ENCODE results near the gene HOXB4.

The HOXB4 gene

GRCh38 chr17:48571826-48572417 is 6.2 kb downstream of the HOXB4 start:
- Histone ChIP-seq H3K9ac (no peak overlapping the region), H3K27ac (no peak overlapping the region), H3K4me3 (IDR thresholded peaks at IDR 0.05; ENCODE audit: insufficient read depth, low read depth, low read length) (no peak overlapping the region), H3K36me3 (ENCODE audit: insufficient read depth) (no peaks in the 10 kb centered on the region), H2AFZ (ENCODE audit: low read depth) (no peak overlapping the region), H3K4me2 (no peak overlapping the region), H3K79me2 (ENCODE audit: insufficient read depth, low read depth) (no peaks in the 10 kb centered on the region), H4K20me1 (ENCODE audit: insufficient read depth) (no peaks in the 10 kb centered on the region), H3K27me3 (ENCODE audit: insufficient read depth, low read depth) (no peaks in the 10 kb centered on the region), H3K4me1 (ENCODE audit: low read depth, poor library complexity, severe bottlenecking) (peaks cover 6% of the 10 kb centered on the region)
- TF ChIP-seq CTCF (conservative IDR thresholded peaks at IDR 0.05; ENCODE audit: low read depth, low read length), result no peak

GRCh38 chr17:48571024-48571818 is 6.9 kb downstream of the HOXB4 start:
- no peak overlapping the region for H3K4me3 ChIP-seq (IDR thresholded peaks at IDR 0.05; ENCODE audit: insufficient read depth, low read depth, low read length)
- H3K79me2 ChIP-seq (ENCODE audit: insufficient read depth, low read depth), result no peaks in the 10 kb centered on the region
- peaks cover 6% of the 10 kb centered on the region for H3K4me1 ChIP-seq (ENCODE audit: low read depth, poor library complexity, severe bottlenecking)
- no peak for TF ChIP-seq CTCF (conservative IDR thresholded peaks at IDR 0.05; ENCODE audit: low read depth, low read length)
- no peaks in the 10 kb centered on the region for H3K36me3 ChIP-seq (ENCODE audit: insufficient read depth)
- no peak overlapping the region for H3K9ac ChIP-seq
- H4K20me1 ChIP-seq (ENCODE audit: insufficient read depth), result no peaks in the 10 kb centered on the region
- no peak overlapping the region for H3K27ac ChIP-seq
- no peak overlapping the region for H2AFZ ChIP-seq (ENCODE audit: low read depth)
- no peak overlapping the region for H3K4me2 ChIP-seq
- no peaks in the 10 kb centered on the region for H3K27me3 ChIP-seq (ENCODE audit: insufficient read depth, low read depth)

GRCh38 chr17:48570325-48571023 is 7.7 kb downstream of the HOXB4 start:
- no peak overlapping the region for H3K27ac ChIP-seq

More at GRCh38 chr17:48570325-48571023, 7.7 kb downstream of the HOXB4 start:
- H4K20me1 ChIP-seq (ENCODE audit: insufficient read depth), result no peaks in the 10 kb centered on the region
- no peaks in the 10 kb centered on the region for H3K4me1 ChIP-seq (ENCODE audit: low read depth, poor library complexity, severe bottlenecking)
- H3K27me3 ChIP-seq (ENCODE audit: insufficient read depth, low read depth), result no peaks in the 10 kb centered on the region
- no peak overlapping the region for H3K4me2 ChIP-seq
- no peak overlapping the region for H2AFZ ChIP-seq (ENCODE audit: low read depth)
- no peaks in the 10 kb centered on the region for H3K36me3 ChIP-seq (ENCODE audit: insufficient read depth)
- H3K79me2 ChIP-seq (ENCODE audit: insufficient read depth, low read depth), result no peaks in the 10 kb centered on the region
- TF ChIP-seq CTCF (conservative IDR thresholded peaks at IDR 0.05; ENCODE audit: low read depth, low read length), result no peak
- H3K4me3 ChIP-seq (IDR thresholded peaks at IDR 0.05; ENCODE audit: insufficient read depth, low read depth, low read length), result no peak overlapping the region
- H3K9ac ChIP-seq, result no peak overlapping the region

Data from KMS-11 (cell line).